ACC112 (cell line): Measurements from ENCODE around the gene STK32B.
"Not testable (repeated sequence)": the region's sequence is repeated elsewhere in the genome, so short reads cannot be mapped to it uniquely, and the experiment has no call there.

Experiments
- H2AFZ ChIP-seq: fragments of 200-600 bp; sonication (generic); one replicate; pipeline ENCODE4 v1.6.0; 2017; ENCODE audit warnings: antibody characterized with exemption, low read length; ENCODE audit not compliant: unreplicated experiment
- H3K27ac ChIP-seq: fragments of 200-600 bp; sonication (generic); 2 replicates; pipeline ENCODE4 v1.5.1; 2014; ENCODE audit warnings: low read depth, mild to moderate bottlenecking, antibody characterized with exemption, low read length, moderate library complexity
- H3K27me3 ChIP-seq: fragments of 200-600 bp; sonication (generic); 2 replicates; pipeline ENCODE4 v1.6.1; 2014; ENCODE audit warnings: mild to moderate bottlenecking, antibody characterized with exemption, low read length, moderate library complexity, mixed read lengths; ENCODE audit not compliant: insufficient read depth
- H3K36me3 ChIP-seq: fragments of 200-600 bp; sonication (generic); 2 replicates; pipeline ENCODE4 v1.6.1; 2016; ENCODE audit warnings: mild to moderate bottlenecking, antibody characterized with exemption, low read length, moderate library complexity, mixed read lengths; ENCODE audit not compliant: insufficient read depth
- H3K4me1 ChIP-seq: fragments of 200-600 bp; sonication (generic); one replicate; pipeline ENCODE4 v1.6.1; 2016; ENCODE audit warnings: low read length, mixed read lengths; ENCODE audit not compliant: insufficient read depth, unreplicated experiment, control insufficient read depth
- H3K4me3 ChIP-seq: fragments of 200-600 bp; sonication (generic); 2 replicates; pipeline ENCODE4 v1.5.1; 2014; ENCODE audit warnings: mild to moderate bottlenecking, low read depth, low read length
- H3K79me2 ChIP-seq: fragments of 200-600 bp; sonication (generic); one replicate; pipeline ENCODE4 v1.6.0; 2016; ENCODE audit warnings: low read length; ENCODE audit not compliant: control insufficient read depth, unreplicated experiment, insufficient read depth

Gene STK32B

DNA sequence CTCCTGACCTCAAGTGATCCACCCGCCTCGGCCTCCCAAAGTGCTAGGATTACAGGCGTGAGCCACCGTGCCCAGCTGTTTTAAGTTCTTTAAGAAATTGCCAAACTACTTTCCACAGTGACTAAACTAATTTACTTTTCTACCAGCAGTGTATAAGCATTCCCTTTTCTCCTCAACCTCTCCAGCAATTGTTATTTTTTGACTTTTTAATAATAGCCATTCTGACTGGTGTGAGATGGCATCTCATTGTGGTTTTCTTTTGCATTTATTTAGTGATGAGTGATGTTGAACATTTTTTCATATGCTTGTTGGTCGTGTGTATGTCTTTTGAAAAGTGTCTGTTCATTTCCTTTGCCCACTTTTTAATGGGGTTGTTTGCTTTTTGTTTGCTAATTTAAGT, 199.3 kb downstream of the STK32B start:
- not testable (repeated sequence) for H3K79me2 ChIP-seq, H3K27ac ChIP-seq, H3K27me3 ChIP-seq, H3K4me1 ChIP-seq, H3K4me3 ChIP-seq, H3K36me3 ChIP-seq, H2AFZ ChIP-seq

DNA sequence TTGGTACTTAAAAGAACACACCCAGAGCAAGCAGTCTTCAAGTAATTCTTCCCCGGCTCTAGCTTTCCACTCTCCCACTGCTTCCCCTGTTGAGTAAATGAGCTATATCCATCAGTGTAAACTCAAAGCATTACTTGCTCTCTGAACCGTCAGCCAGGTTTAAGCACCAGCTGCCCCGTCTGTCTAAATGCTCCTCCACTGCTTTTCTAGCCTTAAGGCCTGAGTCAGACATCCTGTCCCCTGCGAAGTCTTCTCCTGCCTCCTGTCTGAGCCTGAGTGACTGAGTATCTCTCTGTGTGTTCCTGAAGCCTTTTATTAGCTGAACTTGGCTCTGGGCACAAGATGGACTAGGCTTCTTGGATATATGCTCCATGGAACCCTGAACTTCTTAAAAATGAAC, 205.1 kb downstream of the STK32B start:
- Histone ChIP-seq H3K27ac (no peak overlapping the region), H2AFZ (no peak overlapping the region)

DNA sequence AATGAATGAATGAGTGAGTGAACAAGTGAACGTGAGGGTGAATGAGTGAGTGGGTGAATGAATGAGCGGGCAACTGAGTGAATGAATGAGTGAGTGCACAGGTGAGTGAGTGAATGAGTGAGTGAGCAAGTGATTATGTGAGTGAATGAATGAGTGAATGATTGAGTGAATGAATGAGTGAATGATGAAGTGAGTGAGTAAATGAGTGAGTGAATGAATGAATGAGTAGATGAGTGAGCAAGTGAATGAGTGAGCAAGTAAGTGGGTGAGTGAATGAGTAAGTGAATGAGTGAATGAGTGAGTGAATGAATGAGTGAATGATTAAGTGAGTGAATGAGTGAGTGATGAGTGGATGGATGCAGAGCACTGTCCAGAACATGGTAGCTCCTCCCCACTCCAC, 205.8 kb downstream of the STK32B start:
- H3K27ac ChIP-seq, result no peak overlapping the region

More for the DNA sequence above, 205.1 kb downstream of the STK32B start:
- Histone ChIP-seq H3K36me3 (no peaks in the 10 kb centered on the region), H3K4me1 (no peaks in the 10 kb centered on the region), H3K79me2 (no peaks in the 10 kb centered on the region), H3K4me3 (no peak overlapping the region), H3K27me3 (no peaks in the 10 kb centered on the region)

DNA sequence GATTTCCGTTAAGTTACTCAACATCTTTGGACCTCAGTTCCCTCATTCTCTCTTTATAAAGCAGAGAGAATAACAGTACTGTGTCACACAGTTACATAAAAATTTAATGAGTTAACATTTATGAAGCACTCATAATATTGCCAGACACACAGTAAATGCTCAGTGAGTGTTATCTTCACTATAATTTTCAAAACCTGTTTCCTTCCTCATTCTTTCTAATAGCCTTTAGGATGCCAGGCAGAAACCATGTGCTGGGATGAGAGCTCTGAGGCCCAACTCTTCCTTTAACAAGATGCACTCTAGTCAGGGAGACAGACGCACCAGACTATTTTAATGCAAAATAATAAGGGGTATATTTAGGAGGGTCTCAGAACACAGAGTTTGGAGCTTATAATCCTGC, 208.2 kb downstream of the STK32B start:
- Histone ChIP-seq H2AFZ (no peak overlapping the region), H3K27me3 (no peaks in the 10 kb centered on the region), H3K4me1 (no peaks in the 10 kb centered on the region), H3K36me3 (no peaks in the 10 kb centered on the region), H3K4me3 (no peak overlapping the region), H3K79me2 (no peaks in the 10 kb centered on the region), H3K27ac (no peak overlapping the region)

More for the DNA sequence above, 205.8 kb downstream of the STK32B start:
- no peak overlapping the region for H2AFZ ChIP-seq
- no peaks in the 10 kb centered on the region for H3K4me1 ChIP-seq
- H3K27me3 ChIP-seq, result no peaks in the 10 kb centered on the region
- no peaks in the 10 kb centered on the region for H3K79me2 ChIP-seq
- H3K4me3 ChIP-seq, result no peak overlapping the region
- H3K36me3 ChIP-seq, result no peaks in the 10 kb centered on the region

DNA sequence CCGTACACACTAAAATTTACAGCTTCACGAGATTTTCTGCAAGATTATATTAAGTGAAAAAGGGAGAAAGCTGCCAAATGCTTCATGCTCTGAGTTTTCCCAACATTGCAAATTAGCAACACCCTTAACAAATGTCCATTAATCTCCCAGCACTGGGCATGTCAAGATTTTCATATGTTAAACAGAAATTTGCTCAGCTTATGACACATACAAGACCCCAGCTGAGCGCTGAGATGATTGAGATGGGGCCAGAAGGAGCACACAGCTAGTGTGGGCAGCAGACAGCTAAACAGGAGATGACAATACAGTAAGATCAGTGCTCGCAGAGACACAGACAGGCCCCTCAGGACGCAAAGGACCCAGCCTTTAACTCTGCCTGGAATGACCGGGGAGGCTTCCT, 208.8 kb downstream of the STK32B start:
- no peaks in the 10 kb centered on the region for H3K4me1 ChIP-seq
- no peak overlapping the region for H3K27ac ChIP-seq
- H3K27me3 ChIP-seq, result no peaks in the 10 kb centered on the region
- H3K79me2 ChIP-seq, result no peaks in the 10 kb centered on the region
- no peak overlapping the region for H2AFZ ChIP-seq
- H3K36me3 ChIP-seq, result no peaks in the 10 kb centered on the region
- no peak overlapping the region for H3K4me3 ChIP-seq

DNA sequence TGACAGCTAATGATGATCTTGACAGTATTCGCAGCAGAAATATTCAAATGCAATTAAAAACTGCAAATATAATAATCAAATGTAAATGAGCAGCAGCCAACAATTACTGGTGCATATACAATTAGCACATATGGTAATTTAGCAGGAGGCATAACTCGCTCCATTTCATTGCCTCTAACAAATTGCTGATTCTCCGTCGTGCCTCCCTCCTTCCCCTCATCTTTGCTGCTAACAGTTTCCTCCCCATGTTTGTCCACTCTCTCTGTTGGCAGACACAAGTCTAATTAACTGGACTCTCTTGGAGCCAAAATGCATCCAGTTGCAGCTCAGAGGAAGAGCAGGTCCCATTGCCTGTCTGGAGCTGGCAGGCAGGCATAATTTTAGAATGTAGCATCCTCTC, 210.6 kb downstream of the STK32B start:
- Histone ChIP-seq H3K36me3 (no peaks in the 10 kb centered on the region), H3K27ac (no peak overlapping the region), H3K4me3 (no peak overlapping the region), H2AFZ (no peak overlapping the region), H3K27me3 (no peaks in the 10 kb centered on the region), H3K79me2 (no peaks in the 10 kb centered on the region), H3K4me1 (no peaks in the 10 kb centered on the region)

DNA sequence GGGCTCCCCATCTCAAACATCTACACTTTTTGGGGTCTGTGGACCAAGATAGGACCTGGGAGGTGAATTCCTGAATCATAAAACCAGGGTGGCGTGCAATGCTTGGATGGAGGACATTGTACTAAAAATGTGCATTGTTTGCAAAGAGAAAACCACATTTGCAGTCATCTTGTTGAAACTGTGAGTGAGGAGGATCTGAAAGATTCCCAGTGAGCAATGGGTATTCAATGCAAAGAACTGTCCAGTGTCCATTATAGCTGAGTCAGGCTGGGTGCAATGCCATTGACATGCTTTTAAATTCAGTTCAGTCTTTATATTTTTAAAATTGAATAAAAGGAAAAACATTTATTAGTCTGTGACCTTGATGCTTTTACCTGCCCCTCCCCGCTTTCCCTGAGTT, 215.7 kb downstream of the STK32B start:
- H3K4me3 ChIP-seq, result no peak overlapping the region

DNA sequence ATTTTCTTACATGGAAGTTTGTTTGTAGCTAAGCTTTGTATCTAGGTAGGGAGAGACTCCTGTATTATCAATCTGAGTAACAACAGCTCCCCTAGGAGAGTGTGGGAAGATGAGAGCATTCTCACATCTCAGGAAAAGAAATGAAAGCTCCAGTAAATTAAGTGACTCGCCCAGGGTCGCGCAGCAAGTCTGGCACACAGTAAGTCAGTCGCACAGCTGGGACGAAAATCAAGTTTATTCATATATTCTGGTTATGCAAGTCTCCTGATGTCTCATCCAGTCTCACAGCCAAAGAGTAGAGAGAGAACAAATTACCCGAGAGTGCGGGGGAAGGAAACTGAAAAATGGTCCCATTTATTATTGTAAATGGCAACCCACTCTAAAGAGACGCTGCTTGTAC, 216.1 kb downstream of the STK32B start:
- Histone ChIP-seq H3K79me2 (no peaks in the 10 kb centered on the region), H3K27ac (no peak overlapping the region), H3K36me3 (no peaks in the 10 kb centered on the region), H3K4me3 (peak overlapping the region; percentile 37; the same call in 1 of the 2 replicates), H3K4me1 (no peaks in the 10 kb centered on the region), H2AFZ (no peak overlapping the region), H3K27me3 (no peaks in the 10 kb centered on the region)

More for the DNA sequence above, 215.7 kb downstream of the STK32B start:
- Histone ChIP-seq H3K27me3 (no peaks in the 10 kb centered on the region), H3K36me3 (no peaks in the 10 kb centered on the region), H3K79me2 (no peaks in the 10 kb centered on the region), H2AFZ (no peak overlapping the region), H3K27ac (no peak overlapping the region), H3K4me1 (no peaks in the 10 kb centered on the region)

DNA sequence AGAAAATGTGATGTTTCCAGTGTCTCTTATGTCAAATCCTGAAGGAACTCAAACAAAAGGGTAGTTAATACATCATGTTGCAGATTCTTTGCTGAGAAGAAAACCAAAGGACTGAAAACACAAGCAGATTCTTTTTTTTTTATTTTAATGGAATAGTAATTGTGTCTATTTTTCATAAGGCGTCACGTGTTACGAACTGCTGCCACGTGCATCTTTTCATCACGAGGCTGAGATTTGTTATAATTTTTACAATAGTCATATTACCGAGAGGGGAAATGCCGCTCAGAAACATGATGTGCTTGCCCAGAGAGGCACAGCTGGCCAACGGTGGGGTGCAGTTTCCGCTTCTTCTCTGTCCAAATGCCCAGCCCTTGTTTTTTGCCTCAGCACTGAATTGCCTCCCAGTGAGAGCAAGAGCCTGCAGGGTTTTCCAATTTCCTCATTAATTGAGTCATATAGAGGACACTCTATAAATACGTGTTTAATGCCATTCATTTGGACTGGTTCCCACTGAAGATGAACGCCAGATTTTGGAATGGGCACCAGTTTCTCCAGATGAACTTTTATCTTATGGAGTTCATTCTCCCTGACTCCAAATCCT, 225.3 kb downstream of the STK32B start:
- H2AFZ ChIP-seq, result no peak overlapping the region
- no peak overlapping the region for H3K4me3 ChIP-seq
- H3K36me3 ChIP-seq, result no peaks in the 10 kb centered on the region
- H3K4me1 ChIP-seq, result no peaks in the 10 kb centered on the region
- no peaks in the 10 kb centered on the region for H3K27me3 ChIP-seq
- H3K27ac ChIP-seq, result no peak overlapping the region
- no peaks in the 10 kb centered on the region for H3K79me2 ChIP-seq

DNA sequence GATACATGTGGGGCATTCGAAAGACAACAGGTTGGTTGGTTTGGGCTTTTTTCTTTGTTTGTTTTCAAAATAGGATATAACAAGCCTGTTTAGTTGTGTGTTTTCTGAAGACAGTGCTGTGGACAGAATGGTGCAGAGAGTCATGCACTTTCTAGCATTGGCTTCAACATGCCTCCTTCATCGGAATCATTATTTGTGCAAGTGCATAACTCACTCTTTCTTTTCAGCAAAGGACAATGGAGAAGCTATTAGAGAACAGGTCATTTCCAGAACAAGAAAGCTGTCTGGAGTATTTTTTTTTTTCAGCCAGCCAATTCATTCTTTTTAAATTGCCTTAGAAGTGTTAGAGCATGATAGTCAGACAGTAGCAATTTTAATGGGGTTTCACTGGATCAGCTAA, 225.8 kb downstream of the STK32B start:
- no peak overlapping the region for H2AFZ ChIP-seq
- no peaks in the 10 kb centered on the region for H3K4me1 ChIP-seq
- H3K79me2 ChIP-seq, result no peaks in the 10 kb centered on the region
- no peak overlapping the region for H3K27ac ChIP-seq
- no peaks in the 10 kb centered on the region for H3K27me3 ChIP-seq
- H3K4me3 ChIP-seq, result no peak overlapping the region
- no peaks in the 10 kb centered on the region for H3K36me3 ChIP-seq

DNA sequence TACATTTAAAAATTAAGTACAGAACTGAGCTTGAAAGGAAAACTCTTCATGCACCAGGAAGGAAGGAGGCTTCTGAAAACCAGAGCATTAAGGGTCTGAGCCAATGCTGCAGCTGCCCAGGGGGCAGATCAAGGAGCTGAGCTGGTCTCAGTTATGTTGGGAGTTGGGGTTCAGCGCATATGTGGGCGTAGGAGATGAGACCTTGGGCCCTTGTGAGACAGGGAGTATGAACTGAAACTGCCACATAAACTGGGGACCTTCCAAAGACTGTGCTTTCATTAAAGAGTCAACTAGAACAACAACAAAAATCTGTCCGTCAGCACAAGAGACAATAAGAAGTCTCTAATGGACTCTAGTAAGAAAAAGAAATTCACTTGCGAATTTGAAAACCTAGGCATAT, 226.9 kb downstream of the STK32B start:
- Histone ChIP-seq H3K4me3 (no peak overlapping the region), H3K27me3 (no peaks in the 10 kb centered on the region)

More for the DNA sequence above, 226.9 kb downstream of the STK32B start:
- Histone ChIP-seq H3K27ac (no peak overlapping the region), H3K4me1 (no peaks in the 10 kb centered on the region), H3K36me3 (no peaks in the 10 kb centered on the region), H2AFZ (no peak overlapping the region), H3K79me2 (no peaks in the 10 kb centered on the region)
